ENCODE measurements around the gene AHI1. TPM values are rescaled to one million over a fixed set of nuclear protein-coding genes. Genes with fewer than 3 reads are reported as not detected.
"Not testable (repeated sequence)": the region's sequence is repeated elsewhere in the genome, so short reads cannot be mapped to it uniquely, and the experiment has no call there.

Gene AHI1
- total and polyA plus RNA-seq, 11 donors = 5.7 to 17.1 (median 10.3) TPM

- intact Hi-C loops (cut with DNase I) = no loop called here
- no peaks in the 10 kb centered on the region for H3K9me3 ChIP-seq
- 58 to 65% (median 63%) methylated on average over 13 of the region's 13 CpGs for WGBS, 4 donors
- H3K4me1 ChIP-seq = no peaks in the 10 kb centered on the region
- DNase-seq = no peak
- TF ChIP-seq POLR2A (IDR thresholded peaks at IDR 0.05) (no peak), CTCF (IDR thresholded peaks at IDR 0.05) (no peak)
- no peak overlapping the region for H3K27ac ChIP-seq
- ATAC-seq = no peak
- no peak overlapping the region for H3K4me3 ChIP-seq
- H3K27me3 ChIP-seq = peaks cover 0 to 12% (median 0%) of the 10 kb centered on the region in 9 donors
- no peaks in the 10 kb centered on the region for H3K36me3 ChIP-seq
Observed at GRCh38 chr6:135251498-135252441, 245.8 kb downstream of the AHI1 start.

- ATAC-seq (no peak), DNase-seq (no peak)
- TF ChIP-seq CTCF (IDR thresholded peaks at IDR 0.05) (no peak), POLR2A (IDR thresholded peaks at IDR 0.05) (no peak)
- Histone ChIP-seq H3K4me1 (no peaks in the 10 kb centered on the region), H3K4me3 (no peak overlapping the region), H3K36me3 (no peaks in the 10 kb centered on the region), H3K27me3 (peaks cover 0 to 9% (median 0%) of the 10 kb centered on the region in 9 donors), H3K27ac (no peak overlapping the region), H3K9me3 (no peaks in the 10 kb centered on the region)
- WGBS, 4 donors = 87 to 92% (median 91%) methylated on average over 9 of the region's 9 CpGs
- intact Hi-C loops (cut with DNase I) = no loop called here
Observed at GRCh38 chr6:135250751-135251497, 246.6 kb downstream of the AHI1 start.

- TF ChIP-seq POLR2A (IDR thresholded peaks at IDR 0.05) = no peak
- no peak for TF ChIP-seq CTCF (IDR thresholded peaks at IDR 0.05)
- intact Hi-C loops (cut with DNase I) = no loop called here
- no peak overlapping the region for H3K4me3 ChIP-seq
- DNase-seq = no peak
- H3K27ac ChIP-seq = no peak overlapping the region
- ATAC-seq = no peak
- H3K27me3 ChIP-seq = peaks cover 0 to 5% (median 0%) of the 10 kb centered on the region in 9 donors
- no peaks in the 10 kb centered on the region for H3K36me3 ChIP-seq
- WGBS, 4 donors = 87 to 93% (median 89%) methylated on average over 9 of the region's 9 CpGs
- no peaks in the 10 kb centered on the region for H3K9me3 ChIP-seq
- no peaks in the 10 kb centered on the region for H3K4me1 ChIP-seq
Observed at GRCh38 chr6:135250234-135250633, 247.3 kb downstream of the AHI1 start.

- H3K4me3 ChIP-seq; H3K36me3 ChIP-seq; H3K27ac ChIP-seq; DNase-seq; H3K27me3 ChIP-seq; intact Hi-C loops (cut with DNase I); H3K4me1 ChIP-seq; ATAC-seq; H3K9me3 ChIP-seq: not testable (repeated sequence)
- 83 to 88% (median 86%) methylated on average over 8 of the region's 8 CpGs for WGBS, 4 donors
Observed at GRCh38 chr6:135246412-135247012, 251.0 kb downstream of the AHI1 start.

Measured in heart left ventricle (tissue), 16 donors.